Embryonic facial prominence (tissue), 1 donor: ENCODE data around the gene ENPP6.

Experiments
- DNase-seq: peaks from one replicate; pipeline ENCODE4 v3.0.0-alpha.2; 2016; ENCODE audit errors: extremely low spot score

The ENPP6 gene

DNA sequence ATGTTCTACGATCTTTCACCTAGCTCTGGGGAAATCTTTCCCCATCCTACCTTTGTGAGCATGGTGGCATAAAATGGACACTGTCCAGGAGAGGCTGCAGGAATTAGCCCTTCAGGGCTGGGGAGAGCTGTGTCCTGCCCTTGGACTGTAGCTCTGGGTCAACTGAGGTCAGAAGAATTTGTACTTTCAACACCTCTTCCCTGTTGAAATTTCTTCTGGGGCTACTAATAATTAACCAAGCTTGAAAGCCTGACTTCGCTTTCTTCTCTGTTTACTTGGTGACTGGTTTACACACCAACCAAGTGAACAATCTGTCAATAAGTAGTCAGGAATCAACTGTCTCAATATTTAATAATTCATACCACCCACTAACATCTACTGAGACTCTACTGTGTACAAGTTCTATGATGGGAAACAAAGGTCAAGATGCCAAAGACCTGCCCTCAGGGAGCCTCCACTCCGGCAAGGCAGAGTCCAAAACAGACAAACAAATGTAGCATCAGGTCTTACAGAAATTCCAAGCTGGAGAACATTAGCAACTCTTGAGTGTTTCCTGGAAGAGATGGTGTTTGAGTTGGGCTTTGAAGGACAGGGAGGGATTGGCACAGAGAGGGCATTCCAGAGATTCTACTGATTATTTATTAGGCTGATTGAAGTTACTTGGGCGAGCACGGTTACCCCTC is 113.1 kb downstream of the ENPP6 start:
- DNase-seq = no peak

DNA sequence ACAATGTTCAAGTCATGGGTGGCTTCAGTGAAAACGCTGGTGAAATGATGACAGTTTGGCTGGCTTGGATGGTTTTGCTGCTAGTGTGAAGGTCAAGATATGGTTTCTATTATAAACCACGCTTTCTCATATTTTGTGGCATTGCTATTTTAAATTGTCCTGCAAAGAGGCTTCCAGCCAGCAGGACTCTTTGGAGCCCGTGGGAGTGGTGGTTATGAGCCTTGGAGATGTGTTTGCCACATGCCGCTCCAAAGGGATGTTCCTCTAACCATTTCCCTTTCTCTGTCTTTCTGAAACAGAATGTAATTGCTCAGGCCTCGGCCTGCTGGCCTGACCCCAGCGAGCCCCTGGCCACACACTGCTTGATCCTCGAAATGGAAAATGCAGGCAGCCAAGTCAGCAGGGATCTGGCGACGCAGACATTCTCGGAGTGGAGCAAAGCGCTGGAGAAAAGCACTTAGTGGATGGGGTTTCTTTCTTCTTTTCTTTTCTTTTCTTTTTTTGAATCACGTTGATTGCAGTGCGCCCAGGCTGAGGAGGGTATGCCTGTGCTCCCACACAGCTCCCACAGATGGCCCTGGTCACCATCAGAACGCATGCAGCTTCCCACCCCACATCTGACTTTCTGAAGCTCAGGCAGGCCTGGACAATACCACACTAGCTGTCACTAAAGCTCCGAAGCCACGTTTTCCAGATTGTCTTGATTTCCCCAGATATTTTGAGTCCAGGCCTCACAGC is 114.0 kb downstream of the ENPP6 start:
- DNase-seq = no peak

DNA sequence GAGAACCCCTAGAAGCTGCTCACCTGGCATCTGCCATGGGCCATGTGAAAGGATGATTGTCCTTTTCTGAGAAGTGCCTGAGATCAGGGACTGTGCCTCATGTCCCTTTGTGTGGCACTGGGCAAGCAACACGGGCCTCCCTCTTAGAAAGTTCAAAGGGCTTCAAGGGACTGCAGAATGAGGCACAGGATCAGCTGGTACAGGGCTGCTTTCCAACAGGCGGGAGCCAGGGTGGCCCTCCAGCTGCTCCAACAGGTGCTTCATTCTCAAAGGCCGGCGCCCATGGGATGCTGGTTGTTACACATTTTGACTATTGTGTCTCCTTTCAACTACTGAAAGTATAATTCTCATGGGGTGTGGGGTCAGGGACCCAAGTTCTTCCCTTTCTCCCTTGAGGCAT is 114.7 kb downstream of the ENPP6 start:
- no peak for DNase-seq

DNA sequence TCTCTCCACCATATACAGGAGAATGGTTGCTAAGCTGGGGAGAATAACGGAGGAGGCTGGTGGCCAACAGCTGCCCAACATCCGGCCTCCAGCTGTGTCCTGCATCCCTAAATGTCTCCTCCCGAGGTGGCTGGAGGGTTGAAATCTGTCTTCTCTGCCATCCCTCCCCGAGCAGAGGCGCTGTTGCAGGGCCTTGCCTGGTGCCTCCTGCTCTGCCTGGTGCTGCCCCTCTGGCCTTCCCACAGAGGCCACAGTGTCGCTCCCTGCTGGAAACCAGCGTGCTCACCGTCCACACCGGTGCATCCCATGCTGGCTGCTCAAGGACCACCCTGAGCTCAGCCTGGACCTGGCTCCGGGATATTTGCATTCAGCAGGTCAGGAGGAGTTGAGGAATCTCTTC is 115.2 kb downstream of the ENPP6 start:
- DNase-seq = no peak

GRCh38 chr4:184101711-184102110 is 116.0 kb downstream of the ENPP6 start:
- DNase-seq = no peak

DNA sequence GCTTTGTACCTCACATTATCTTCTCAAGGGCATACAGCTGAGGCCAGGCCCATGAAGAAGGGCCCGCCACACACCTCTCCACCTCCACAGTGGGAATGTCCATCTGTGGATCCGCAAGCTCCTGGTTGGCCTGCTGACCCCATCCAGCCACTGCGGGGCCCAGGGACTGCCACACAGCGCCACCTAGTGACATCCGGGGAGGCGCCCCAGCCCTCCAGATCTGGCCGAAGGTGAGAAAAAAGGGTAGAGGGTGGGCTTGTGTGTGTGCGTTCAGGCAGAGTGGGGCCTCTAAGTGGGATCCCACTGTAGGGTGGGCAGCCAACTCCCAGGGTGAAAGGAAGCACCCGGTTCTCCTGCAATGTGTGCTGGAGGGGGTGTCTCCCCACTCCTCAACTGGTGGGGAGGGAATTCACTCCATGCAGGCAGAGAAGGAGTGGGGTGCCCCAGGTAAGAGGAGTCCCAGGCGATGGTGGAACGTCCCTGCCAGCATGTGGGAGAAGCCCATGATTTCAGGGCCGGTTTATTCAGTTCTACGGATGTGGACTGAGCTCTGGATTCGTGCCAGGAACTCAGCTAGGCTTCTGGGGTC is 117.3 kb downstream of the ENPP6 start:
- DNase-seq = no peak

GRCh38 chr4:184099535-184099966 is 118.1 kb downstream of the ENPP6 start:
- peak; percentile 40 for DNase-seq

GRCh38 chr4:184099000-184099399 is 118.7 kb downstream of the ENPP6 start:
- no peak for DNase-seq

- DNase-seq = no peak
Observed at GRCh38 chr4:184097815-184098214, 119.9 kb downstream of the ENPP6 start.

DNA sequence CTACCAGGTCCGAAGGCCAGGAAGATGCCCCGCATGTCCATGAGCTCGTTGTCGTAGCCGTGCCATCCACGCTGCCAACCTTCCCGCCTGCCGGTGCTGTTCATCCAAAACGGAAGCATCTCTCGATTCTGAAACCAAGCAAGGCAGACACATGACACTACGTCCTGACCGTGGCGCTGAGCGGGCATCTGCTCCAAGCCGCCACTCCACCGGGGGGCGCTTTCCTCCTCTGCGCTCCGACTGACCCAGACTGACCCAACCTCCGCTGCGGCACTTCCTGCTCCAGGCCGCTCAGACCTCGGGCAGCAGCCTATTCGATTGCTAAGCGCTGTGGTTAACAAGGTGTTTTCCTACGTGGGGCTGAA is 120.5 kb downstream of the ENPP6 start:
- no peak for DNase-seq

DNA sequence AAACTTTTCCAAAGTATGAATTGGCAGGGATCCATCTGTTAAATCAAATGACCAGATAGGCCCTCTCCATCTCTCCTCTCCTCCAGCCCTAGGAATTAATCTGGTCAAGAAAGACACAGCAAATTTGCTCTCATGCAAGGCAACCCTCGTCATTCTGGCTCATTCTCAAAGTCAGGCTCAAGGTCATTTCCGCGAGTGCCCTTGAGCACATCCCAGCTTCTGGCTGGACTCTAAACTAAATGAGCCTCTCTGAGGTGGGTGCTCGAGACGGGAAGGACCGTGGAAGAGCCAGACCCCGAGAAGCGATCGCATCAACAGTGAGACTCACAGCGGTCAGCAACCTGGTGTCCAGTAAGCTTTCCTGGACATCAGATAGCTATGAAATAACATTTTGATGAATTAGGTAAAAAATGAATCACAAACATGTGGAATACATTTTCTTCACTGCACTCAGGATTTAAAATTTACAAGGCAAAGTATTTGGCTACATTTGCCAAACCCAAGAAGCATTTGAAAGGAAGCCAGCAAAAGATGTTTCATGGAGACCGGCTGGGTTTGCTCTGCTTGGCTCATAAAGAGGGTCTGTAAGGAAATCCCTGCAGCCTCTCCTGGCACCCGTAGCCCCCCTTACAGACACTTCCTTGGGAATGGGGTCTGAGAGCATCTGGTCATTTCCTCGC is 121.0 kb downstream of the ENPP6 start:
- peak; percentile 79 for DNase-seq

- no peak for DNase-seq
Observed at GRCh38 chr4:184094532-184095159, 123.0 kb downstream of the ENPP6 start.

DNA sequence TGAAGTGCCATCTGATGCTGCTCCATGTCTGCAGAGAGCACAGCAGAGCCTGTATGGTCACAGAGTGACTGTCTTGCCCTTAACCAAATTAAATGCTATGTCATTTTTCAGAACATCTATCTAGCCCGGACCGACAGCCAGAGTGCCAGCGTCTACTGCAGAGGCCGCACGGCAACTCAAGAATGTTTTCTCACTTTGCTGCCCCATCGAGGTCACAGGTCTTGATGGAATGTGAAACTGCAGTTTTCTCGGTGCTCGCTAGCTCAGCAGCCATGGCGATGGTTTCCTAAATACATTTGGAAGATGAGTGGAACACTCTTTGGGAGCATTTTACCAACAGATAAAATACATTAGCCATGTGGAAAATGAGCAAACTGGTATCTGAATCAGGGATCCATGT is 125.7 kb downstream of the ENPP6 start:
- no peak for DNase-seq

- no peak for DNase-seq
Observed at GRCh38 chr4:184090571-184090970, 127.1 kb downstream of the ENPP6 start.

DNA sequence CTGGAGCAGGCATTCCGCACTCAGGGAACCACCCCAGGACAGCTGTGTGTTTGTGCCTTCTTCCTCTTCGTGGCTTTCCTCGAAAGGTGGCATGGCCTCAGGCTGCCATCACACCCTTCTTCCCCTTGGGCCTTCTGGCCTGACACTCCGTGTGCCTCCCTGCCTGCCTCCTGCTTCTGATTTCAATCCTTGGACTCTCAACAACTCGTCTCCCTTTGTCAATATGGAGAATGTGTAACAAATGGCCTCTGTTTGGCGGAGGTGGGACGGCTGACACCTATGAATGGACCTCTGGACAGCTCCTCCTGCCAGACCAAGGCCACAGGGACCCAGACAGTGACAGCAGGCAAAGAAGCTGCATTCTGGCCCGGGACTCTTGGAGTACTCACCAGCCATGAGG is 137.0 kb downstream of the ENPP6 start:
- DNase-seq = no peak

GRCh38 chr4:184074677-184075388 is 142.8 kb downstream of the ENPP6 start:
- DNase-seq = no peak

- DNase-seq = no peak
Observed at GRCh38 chr4:184067931-184068554, 149.6 kb downstream of the ENPP6 start.

DNA sequence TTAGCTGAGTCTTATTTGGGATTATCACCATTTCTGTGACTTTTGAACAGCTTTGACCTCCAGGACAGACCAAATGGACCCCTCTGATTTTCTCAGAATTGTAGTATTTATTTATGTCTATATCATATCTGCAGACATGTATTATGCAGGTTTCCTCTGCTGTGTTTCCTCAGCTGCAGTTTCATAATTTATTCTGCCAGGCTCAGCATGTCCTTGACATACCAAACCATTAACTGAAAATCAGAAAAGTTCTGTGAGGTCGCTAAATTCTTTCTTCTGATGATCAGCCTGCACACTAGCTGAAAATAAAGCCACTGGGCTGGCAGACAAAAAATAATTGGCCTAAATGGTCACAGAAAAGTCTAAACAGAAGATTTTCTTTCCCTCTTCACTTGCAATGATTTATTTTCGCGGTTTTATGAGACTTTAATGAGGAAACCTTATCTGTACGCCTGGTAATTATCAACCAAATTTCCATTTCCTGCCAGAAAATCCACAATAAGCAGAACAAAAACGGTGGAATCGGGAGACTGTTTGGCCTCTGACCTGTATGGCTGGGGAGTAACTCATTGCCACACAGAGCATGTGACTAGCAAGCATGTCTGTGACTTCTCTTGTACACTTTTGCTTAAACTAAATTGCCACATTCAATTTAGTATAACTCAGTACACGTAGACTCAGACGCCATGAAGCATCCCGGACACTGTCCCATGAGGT is 150.9 kb downstream of the ENPP6 start:
- no peak for DNase-seq

GRCh38 chr4:184064877-184065276 is 152.8 kb downstream of the ENPP6 start:
- no peak for DNase-seq

DNA sequence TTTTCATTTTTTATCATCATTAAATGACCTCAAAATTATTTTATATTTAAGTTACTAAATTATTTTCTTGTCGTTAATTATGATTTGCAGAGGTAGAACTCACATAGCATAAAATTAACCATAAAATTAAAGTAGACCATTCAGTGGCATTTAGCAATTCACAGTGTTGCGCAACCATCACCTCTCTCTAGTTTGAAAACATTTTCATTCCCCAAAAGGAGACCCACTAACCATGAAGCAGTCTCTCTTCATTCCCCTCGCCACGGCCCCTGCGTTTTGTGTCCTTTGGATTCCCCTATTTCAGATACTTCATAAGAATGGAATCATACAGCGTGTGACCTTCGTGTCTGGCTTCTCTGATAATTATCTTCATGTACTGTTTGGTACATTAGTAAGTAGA is 154.9 kb downstream of the ENPP6 start:
- DNase-seq = no peak
